ENCODE measurements around the gene MAN1C1.

GRCh38 chr1:25616987-25617624 is 515 bp downstream of the MAN1C1 start:
- TF ChIP-seq, protein P1, sequence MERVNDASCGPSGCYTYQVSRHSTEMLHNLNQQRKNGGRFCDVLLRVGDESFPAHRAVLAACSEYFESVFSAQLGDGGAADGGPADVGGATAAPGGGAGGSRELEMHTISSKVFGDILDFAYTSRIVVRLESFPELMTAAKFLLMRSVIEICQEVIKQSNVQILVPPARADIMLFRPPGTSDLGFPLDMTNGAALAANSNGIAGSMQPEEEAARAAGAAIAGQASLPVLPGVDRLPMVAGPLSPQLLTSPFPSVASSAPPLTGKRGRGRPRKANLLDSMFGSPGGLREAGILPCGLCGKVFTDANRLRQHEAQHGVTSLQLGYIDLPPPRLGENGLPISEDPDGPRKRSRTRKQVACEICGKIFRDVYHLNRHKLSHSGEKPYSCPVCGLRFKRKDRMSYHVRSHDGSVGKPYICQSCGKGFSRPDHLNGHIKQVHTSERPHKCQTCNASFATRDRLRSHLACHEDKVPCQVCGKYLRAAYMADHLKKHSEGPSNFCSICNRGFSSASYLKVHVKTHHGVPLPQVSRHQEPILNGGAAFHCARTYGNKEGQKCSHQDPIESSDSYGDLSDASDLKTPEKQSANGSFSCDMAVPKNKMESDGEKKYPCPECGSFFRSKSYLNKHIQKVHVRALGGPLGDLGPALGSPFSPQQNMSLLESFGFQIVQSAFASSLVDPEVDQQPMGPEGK (CRISPR knock-in tag; IDR thresholded peaks at IDR 0.05; ENCODE audit: borderline replicate concordance): no peak
- TF ChIP-seq ZFP3 (CRISPR knock-in tag; IDR thresholded peaks at IDR 0.05) (no peak), CSDC2 (CRISPR knock-in tag; IDR thresholded peaks at IDR 0.05) (no peak), OSR1 (CRISPR knock-in tag; IDR thresholded peaks at IDR 0.05) (no peak), ZNF8 (CRISPR knock-in tag; IDR thresholded peaks at IDR 0.05) (no peak), ESRRG (CRISPR knock-in tag; IDR thresholded peaks at IDR 0.05) (no peak), TCF4 (CRISPR knock-in tag; IDR thresholded peaks at IDR 0.05; ENCODE audit: borderline replicate concordance) (no peak), ARNTL (CRISPR knock-in tag; IDR thresholded peaks at IDR 0.05; ENCODE audit: borderline replicate concordance, low read depth) (no peak), ZNF70 (CRISPR knock-in tag; IDR thresholded peaks at IDR 0.05) (no peak), ZFP30 (CRISPR knock-in tag; IDR thresholded peaks at IDR 0.05) (no peak), BACH2 (CRISPR knock-in tag; IDR thresholded peaks at IDR 0.05; ENCODE audit: borderline replicate concordance) (no peak), TSHZ2 (CRISPR knock-in tag; IDR thresholded peaks at IDR 0.05) (no peak)

Data from SK-N-SH treated with all-trans-retinoic acid at 6 μM for 48 hours (cell line).